GM19452 (cell line): Measurements from ENCODE around the gene NPAS2.

ENCODE experiments used
- ATAC-seq: cut with Tn5 transposase; IDR thresholded peaks from one replicate; pipeline ENCODE4 v1.9.1; 2021; ENCODE audit not compliant: unreplicated experiment

The NPAS2 gene

GRCh38 chr2:100879296-100879695, 59.4 kb downstream of the NPAS2 start:
- no peak for ATAC-seq

DNA sequence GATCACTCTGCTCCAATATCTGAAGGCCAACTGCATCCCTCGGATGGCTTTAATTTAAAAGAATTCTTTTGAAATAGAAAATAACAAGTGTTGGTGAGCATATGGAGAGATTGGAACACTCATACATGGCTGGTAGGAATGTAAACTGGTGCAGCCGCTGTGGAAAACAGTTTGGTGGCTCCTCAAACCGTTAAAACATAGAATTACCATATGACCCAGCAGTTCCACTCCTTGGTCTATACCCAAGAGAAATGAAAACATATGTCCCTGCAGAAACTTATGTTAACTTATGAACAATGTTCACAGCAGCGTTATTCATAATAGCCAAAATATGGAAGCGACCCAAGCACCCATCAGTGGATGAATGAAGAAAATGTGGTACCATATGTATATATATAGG, 60.1 kb downstream of the NPAS2 start:
- ATAC-seq, result no peak

DNA sequence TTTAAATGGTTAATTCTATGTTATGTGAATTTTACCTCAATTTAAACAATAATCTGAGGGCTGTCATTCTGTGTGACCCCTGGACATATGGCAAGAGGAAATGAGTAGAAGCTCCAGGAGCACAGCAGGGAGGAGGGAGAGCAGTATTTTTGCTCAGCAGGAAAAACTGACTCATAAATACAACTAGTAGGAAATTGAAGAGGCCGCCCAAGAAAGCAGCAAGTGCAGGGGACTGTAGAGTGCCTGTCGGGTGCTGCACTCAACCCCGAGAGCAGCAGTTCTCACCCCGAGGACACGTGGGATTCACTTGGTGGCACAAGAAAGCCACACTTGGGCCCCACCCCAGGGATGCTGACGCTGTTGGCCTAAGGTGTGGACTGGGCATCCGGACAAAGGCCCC, 60.8 kb downstream of the NPAS2 start:
- no peak for ATAC-seq

GRCh38 chr2:100882645-100883613, 63.0 kb downstream of the NPAS2 start:
- no peak for ATAC-seq

GRCh38 chr2:100884145-100884621, 64.2 kb downstream of the NPAS2 start:
- no peak for ATAC-seq

DNA sequence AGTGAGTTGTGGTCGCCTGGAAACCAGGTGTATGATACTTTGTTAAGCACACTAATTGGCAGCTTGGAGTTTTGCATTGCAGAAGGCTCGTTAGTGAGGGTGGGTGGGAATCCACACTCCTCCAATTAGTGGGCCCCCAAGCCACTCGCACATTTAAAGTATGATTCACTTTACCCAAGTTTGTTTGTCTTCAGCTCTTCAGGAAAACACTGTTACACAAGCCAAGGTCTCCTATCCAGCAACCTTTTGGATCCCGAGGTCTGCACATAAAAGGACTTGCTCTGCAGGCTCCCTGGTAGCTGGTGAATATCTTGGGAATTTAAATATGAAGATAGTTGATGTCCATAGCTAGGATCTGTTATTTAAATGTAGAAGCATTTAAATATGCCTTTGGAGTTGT, 66.1 kb downstream of the NPAS2 start:
- no peak for ATAC-seq

DNA sequence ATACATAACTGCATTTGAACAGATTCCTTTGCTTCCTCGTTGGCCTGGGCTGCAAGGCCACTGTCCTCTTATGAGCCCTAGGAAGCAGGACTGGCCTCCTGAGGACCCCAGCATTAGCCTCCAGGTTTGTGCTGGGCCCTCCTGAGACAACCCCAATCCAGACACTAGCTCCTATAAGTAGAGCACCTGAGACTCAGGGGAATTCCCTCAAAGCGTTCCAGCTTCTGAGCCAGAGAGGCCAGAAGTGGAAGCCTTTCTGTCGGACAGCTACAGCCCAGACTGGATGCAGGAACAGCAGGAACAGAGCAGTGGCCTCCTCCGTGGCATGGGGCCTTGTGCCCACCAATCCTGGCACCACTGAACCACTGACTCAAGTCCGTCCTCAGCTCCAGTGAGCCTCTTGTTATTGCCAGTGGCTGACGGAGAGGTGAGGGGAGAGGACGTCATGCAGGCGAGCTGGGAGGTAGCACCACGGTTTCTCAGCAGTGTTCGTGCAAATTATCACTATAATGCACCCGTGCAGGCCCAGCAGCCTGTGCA, 67.2 kb downstream of the NPAS2 start:
- ATAC-seq, result no peak

DNA sequence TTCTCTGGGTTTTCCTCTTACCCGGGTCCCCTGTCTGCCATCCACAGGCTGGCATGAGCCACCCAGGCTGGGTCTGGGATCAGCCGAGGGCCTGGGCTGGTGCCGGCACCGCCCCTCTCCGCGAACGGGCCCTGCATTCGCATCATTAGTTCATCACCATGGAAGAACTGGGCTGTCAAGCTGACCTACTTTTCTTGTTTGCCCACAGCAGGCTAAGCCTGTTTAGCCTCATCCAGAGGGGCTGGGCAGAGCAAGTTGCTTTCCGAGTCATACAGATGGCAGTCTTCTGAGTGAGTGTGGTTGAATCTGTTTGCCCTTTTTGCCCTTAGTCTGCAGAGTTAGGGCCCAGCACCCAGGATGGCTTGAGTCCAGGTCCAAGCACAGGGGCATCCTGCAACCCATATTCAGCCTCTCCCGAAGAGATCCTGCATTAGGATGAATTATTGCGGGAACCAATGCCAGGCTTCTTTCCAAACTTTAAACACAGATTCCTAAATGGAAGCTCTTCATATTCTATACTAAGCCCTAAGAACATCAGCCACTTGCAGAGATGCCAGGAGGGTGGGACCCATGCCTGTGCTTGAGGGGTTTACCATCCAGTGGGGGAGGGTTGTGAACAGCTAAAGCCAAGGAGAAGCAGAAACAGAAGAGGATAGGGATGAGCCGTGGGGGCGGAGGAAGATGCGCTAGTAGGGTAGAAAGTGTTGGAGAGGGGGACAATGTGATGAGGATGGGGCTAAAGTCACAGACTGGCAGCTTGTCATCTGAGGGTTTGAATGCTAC, 68.0 kb downstream of the NPAS2 start:
- ATAC-seq, result no peak

DNA sequence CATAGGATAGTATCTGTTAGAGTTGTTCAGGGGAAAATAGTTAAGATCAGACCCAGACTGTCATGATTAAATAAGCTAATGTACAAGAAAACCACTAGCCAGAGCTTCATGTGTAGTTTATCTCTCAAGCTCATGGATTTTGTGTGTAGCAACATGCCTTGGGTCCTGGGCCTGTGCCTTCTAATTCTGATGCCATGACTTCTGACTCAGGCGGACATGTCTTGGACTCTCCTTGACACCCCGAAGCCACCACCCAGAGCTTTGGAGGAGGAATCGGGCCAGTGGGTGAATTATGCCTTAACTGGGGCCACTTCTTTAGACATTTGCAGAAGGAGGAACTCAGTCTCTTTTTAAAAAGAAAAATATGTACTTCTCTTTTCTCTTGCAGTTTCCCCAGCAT, 68.7 kb downstream of the NPAS2 start:
- ATAC-seq, result no peak

- no peak for ATAC-seq
Observed at GRCh38 chr2:100889286-100889685, 69.3 kb downstream of the NPAS2 start.

DNA sequence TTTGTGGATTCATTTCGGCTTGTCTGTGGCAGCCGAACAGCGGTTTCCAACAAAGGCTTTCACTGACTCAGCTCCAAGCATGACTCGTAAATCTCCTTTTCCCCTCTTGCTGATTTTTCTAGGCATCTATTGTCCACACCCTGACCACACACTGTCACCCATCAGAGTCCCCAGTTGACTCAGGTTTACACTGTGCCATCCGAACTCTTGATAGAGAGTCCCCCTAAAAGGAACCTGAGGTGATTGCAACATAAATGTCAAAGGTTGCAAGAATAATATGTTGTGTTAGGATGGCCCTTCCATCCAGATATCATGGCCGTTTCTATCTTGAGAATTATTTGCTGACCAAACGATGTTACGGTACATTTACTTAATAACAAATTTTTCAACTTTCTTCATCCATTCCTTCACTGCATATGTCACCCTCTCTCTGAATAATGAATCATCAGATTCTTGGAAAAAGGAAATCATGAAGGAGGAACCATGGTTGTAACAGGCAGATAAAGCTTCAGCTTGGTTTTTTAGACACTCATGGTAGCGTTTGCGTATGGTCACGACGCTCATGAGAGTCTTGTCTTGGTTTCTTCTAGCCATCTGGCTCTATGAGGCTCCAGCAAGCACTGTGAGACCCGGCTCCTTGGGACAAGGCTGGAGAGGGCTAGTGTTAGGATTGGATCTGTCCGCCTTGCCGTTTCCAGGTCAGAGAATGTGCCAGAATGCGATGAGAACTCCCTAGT, 72.1 kb downstream of the NPAS2 start:
- no peak for ATAC-seq

DNA sequence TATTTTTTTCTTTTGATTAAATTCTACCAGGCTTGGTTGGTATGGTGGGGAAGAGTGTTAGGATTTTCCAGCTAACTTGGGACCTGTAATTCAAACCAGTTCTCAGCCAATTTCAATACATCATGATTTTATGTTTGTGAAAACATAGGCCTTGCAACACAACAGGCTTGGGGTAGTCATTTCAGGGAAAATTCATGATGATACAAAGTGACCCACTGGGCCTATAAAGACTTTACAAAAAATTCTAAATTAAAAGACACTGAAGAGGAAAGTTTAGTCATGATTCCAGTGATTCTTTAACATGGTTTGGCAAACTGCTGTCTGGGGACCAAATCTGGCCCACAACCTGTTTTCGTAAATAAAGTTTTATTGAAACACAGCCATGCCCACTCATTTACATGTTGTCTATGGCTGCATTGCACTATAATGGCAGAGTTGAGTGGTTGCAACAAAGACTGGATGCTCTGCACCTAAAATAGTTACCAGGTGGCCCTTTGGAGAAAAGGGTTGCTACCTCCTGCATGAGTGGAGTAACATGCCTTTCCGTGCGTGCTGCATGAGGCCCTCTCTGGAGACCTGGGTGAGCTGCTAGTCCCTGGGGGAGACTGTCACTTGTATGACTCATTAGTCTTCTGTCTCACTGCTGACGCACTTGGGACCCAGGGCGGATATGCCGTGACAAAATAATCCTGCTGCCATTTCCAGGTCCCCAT, 73.6 kb downstream of the NPAS2 start:
- no peak for ATAC-seq

- no peak for ATAC-seq
Observed at GRCh38 chr2:100894105-100894795, 74.3 kb downstream of the NPAS2 start.

GRCh38 chr2:100894796-100895156, 74.8 kb downstream of the NPAS2 start:
- no peak for ATAC-seq

DNA sequence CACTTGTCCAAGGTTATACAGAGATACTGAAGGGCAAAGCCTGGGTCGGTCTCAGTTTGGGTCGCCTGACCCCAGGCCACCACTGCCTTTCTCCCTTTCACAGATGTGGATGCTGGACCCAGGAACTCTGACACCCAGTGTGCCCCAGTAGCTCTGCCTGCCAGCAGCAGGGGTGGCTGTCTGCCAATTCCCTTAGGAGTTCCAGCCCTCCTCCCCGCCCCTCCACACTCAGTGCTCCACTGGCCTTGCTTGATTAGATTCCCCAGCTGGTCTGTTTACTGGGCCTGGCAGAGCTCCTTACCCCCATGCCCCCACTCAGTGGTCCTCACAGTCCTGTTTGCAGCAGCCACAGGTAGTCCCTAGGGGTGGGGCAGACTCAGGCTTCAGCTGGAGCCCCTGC, 75.5 kb downstream of the NPAS2 start:
- no peak for ATAC-seq

DNA sequence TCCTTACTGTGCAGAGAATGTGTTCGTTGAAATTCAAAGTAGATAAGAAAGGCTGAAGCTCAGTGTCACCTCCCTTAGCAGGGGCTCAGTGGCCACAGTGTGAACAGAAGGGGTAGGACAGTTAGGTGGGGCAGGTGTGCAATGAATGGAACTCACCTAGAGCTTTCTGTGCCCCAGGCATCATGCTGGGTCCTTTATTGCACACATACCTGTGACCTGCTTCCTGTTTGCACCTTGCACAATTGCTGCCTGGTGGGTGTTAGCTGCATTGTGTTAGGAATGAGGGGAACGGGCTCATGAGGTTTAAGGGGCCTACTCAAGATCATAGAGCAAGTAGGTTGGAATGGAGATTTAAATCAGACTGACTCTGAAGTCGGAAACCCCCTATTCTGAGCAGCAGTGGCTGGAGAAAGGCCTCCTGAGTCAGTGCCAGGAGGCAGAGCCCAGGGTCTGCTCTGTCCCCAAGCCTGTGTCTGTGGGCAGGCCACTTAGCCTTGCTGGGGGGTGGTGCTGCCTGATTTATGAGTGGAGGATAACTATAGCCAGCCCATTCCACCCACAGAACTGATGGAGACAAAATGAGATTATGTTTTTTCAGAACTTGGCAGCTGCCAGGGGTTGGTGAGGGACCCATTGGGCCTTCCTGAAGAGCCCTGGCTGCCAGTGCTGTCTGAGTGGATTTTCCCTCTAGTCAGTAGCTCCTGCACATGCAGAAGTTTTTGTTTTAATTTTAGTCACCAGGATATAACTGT, 76.2 kb downstream of the NPAS2 start:
- ATAC-seq, result no peak

DNA sequence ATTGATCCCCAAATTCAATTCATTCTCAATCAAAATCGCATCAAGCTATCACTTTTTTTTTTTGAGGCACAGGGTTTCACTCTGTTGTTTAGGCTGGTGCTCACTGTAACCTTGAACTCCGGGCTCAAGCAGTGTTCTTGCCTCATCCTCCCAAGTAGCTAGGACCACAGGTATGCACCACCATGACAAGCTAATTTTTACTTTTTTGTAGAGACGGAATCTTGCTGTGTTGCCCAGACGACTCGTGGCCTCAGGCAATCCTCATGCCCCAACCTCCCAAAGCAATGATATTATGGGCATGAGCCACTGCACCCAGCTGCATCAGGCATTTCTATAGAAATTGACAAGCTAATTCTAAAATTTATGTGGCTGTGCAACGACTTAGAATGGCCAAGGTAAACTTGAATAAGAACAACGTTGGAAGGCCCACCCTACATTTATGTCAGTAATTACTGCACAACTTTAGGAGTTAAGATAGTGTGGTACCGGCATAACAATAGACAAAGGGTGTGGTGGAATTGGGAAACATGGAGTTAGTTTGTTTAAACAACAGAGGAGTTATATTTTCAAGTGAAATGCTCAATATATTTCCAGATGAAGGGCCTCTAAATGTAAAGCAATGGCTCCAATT, 78.2 kb downstream of the NPAS2 start:
- no peak for ATAC-seq

DNA sequence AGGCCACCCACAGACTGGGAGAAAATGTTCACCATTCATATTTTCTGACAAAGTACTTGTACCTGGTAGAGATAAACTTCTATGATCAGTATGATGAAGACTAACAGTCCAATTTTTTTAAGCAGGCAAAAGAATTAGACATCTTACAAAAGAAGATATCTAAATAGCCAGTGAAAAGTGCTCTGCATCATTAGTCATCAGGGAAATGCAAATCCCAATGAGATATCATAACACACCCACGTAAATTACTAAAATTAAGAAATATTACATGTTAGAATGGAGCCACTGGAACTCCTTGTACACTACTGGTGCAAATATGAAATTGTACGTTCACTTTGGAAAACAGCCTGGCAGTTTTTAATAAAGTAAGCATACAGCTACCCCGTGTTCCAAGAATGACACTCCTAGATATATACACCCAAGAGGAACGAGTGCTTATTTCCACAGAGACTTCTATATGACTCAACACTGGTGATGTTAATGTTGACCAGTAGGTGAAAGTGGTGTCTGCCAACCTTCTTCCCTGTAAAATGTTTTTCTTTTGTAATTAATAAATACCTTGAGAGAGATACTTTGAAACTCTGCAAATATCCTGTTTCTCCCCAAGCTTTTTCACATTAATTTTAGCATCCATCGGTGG, 80.3 kb downstream of the NPAS2 start:
- ATAC-seq, result no peak
